Activated CD4-positive, alpha-beta T cell treated with anti-CD3 and anti-CD28 coated beads for 36 hours (primary cell): Measurements from ENCODE around the gene UBASH3A. TPM values are rescaled to one million over a fixed set of nuclear protein-coding genes. Genes with fewer than 3 reads are reported as not detected.

Source experiments
- ATAC-seq: fragments of 200-7000 bp; cut with Tn5 transposase; one replicate; pipeline ENCODE4 v1.10.0; 2021; ENCODE audit warnings: mild to moderate bottlenecking, moderate library complexity
- CTCF ChIA-PET: fragments of 350-600 bp; sonication (Branson Sonifier 250); formaldehyde crosslinking; loops from one replicate; lab custom pipeline; 2021; ENCODE audit warnings: antibody characterized with exemption; lab: Charles Lee
- POLR2A ChIA-PET: fragments of 350-600 bp; sonication (Branson Sonifier 250); formaldehyde crosslinking; loops from one replicate; lab custom pipeline; 2021; ENCODE audit warnings: antibody characterized with exemption, inconsistent platforms; lab: Charles Lee
- DNase-seq: peaks from one replicate; pipeline ENCODE4 v3.0.0-alpha.2; 2020
- H3K27ac Mint-ChIP-seq: one replicate; pipeline ENCODE4 v1.8.0; 2021; ENCODE audit warnings: mixed read lengths
- H3K27me3 Mint-ChIP-seq: one replicate; pipeline ENCODE4 v1.8.0; 2021; ENCODE audit warnings: mixed read lengths
- H3K36me3 Mint-ChIP-seq: one replicate; pipeline ENCODE4 v1.8.0; 2021; ENCODE audit warnings: low read depth, mixed read lengths
- H3K4me1 Mint-ChIP-seq: one replicate; pipeline ENCODE4 v1.8.0; 2021; ENCODE audit warnings: mixed read lengths
- H3K4me3 Mint-ChIP-seq: one replicate; pipeline ENCODE4 v1.8.0; 2021; ENCODE audit warnings: mild to moderate bottlenecking, moderate library complexity, mixed read lengths
- H3K9me3 Mint-ChIP-seq: one replicate; pipeline ENCODE4 v1.8.0; 2021; ENCODE audit warnings: low read depth, mixed read lengths
- intact Hi-C, 2 experiments: fragments of 100-400 bp; cut with DNase I in 1 of 2; cut with micrococcal nuclease in 1 of 2; formaldehyde crosslinking; loops; one replicate each; pipeline versions ENCODE4 v1.14.2 to v1.15.1; 2022 to 2024; cut with DNase I, micrococcal nuclease
- total RNA-seq, 2 experiments: library from RNA; stranded (reverse); gene quantifications; one replicate each; pipeline ENCODE4 v1.2.3, GENCODE V29; 2021

The UBASH3A gene
- 10 to 100 TPM; 37.3 to 39.0 TPM for total RNA-seq

GRCh38 chr21:42403611-42404231 lies at the start of gene UBASH3A:
TSS of gene UBASH3A (plus strand) at chr21:42403902. CDS start at chr21:42403946, 44 bp downstream.
- intact Hi-C loops, result loop anchor here (5.0 to 10.0 kb wide), 4 partner anchors 49 to 1324 kb away; partner anchors contain the start of gene MX2 (in 1 of the 2)
- ATAC-seq, result peak; percentile 21
- Mint-ChIP-seq H3K36me3 (peaks cover 77% of the 10 kb centered on the region), H3K27me3 (no peaks in the 10 kb centered on the region), H3K27ac (peak within 1 kb of the TSS; percentile 98), H3K4me3 (peak within 1 kb of the TSS; percentile 99), H3K9me3 (peaks cover 9% of the 10 kb centered on the region), H3K4me1 (peaks cover 62% of the 10 kb centered on the region)
- CTCF ChIA-PET, result interaction anchor here (0.5 to 7.7 kb wide), 14 partner anchors 8 to 414 kb away, joined by 3 to 56 read pairs (median 4); partner anchors contain the start of gene TMPRSS3
- POLR2A ChIA-PET, result interaction anchor here (0.7 to 4.0 kb wide), 6 partner anchors 10 to 124 kb away, joined by 4 to 19 read pairs (median 12); no protein-coding TSS in a partner anchor
- peak; percentile 66 for DNase-seq

- no peak for DNase-seq
- ChIA-PET CTCF (interaction anchor here (0.7 to 1.1 kb wide), 2 partner anchors 18 to 125 kb away, joined by 3 read pairs; no protein-coding TSS in a partner anchor), POLR2A (no interaction called here)
- Mint-ChIP-seq H3K4me1 (no peaks in the 10 kb centered on the region), H3K9me3 (peaks cover 16% of the 10 kb centered on the region), H3K27ac (no peak overlapping the region), H3K36me3 (no peaks in the 10 kb centered on the region), H3K27me3 (no peaks in the 10 kb centered on the region), H3K4me3 (no peak overlapping the region)
- ATAC-seq, result no peak
- intact Hi-C loops, result no loop called here
Measured at GRCh38 chr21:42356046-42356445, 47.7 kb upstream of the UBASH3A start.

- no peaks in the 10 kb centered on the region for H3K36me3 Mint-ChIP-seq
- no peak for DNase-seq
- peaks cover 16% of the 10 kb centered on the region for H3K9me3 Mint-ChIP-seq
- intact Hi-C loops, result no loop called here
- H3K27me3 Mint-ChIP-seq, result no peaks in the 10 kb centered on the region
- no peak overlapping the region for H3K4me3 Mint-ChIP-seq
- H3K4me1 Mint-ChIP-seq, result no peaks in the 10 kb centered on the region
- ChIA-PET CTCF (interaction anchor here (0.7 to 1.1 kb wide), 4 partner anchors 11 to 124 kb away, joined by 3 to 4 read pairs (median 3); no protein-coding TSS in a partner anchor), POLR2A (no interaction called here)
- no peak overlapping the region for H3K27ac Mint-ChIP-seq
- no peak for ATAC-seq
Measured at GRCh38 chr21:42356650-42357049, 47.1 kb upstream of the UBASH3A start.

GRCh38 chr21:42357307-42357706 lies 46.4 kb upstream of the UBASH3A start:
- DNase-seq, result no peak
- H3K27me3 Mint-ChIP-seq, result no peaks in the 10 kb centered on the region
- no peak overlapping the region for H3K27ac Mint-ChIP-seq
- H3K36me3 Mint-ChIP-seq, result no peaks in the 10 kb centered on the region
- H3K9me3 Mint-ChIP-seq, result peaks cover 16% of the 10 kb centered on the region
- no peak for ATAC-seq
- H3K4me1 Mint-ChIP-seq, result no peaks in the 10 kb centered on the region
- intact Hi-C loops, result no loop called here
- POLR2A ChIA-PET, result no interaction called here
- no peak overlapping the region for H3K4me3 Mint-ChIP-seq
- CTCF ChIA-PET, result interaction anchor here (0.7 to 1.1 kb wide), 3 partner anchors 10 to 212 kb away, joined by 3 to 4 read pairs (median 4); no protein-coding TSS in a partner anchor

GRCh38 chr21:42358261-42358660 lies 45.4 kb upstream of the UBASH3A start:
- no peak overlapping the region for H3K27ac Mint-ChIP-seq
- peaks cover 16% of the 10 kb centered on the region for H3K9me3 Mint-ChIP-seq
- no peaks in the 10 kb centered on the region for H3K4me1 Mint-ChIP-seq
- no peaks in the 10 kb centered on the region for H3K27me3 Mint-ChIP-seq
- ChIA-PET CTCF (no interaction called here), POLR2A (no interaction called here)
- no peak overlapping the region for H3K4me3 Mint-ChIP-seq
- H3K36me3 Mint-ChIP-seq, result no peaks in the 10 kb centered on the region
- no peak for ATAC-seq
- intact Hi-C loops, result no loop called here
- DNase-seq, result no peak

- intact Hi-C loops, result no loop called here
- peaks cover 13% of the 10 kb centered on the region for H3K9me3 Mint-ChIP-seq
Measured at GRCh38 chr21:42358937-42359336, 44.8 kb upstream of the UBASH3A start.

GRCh38 chr21:42360317-42360716 lies 43.4 kb upstream of the UBASH3A start:
- Mint-ChIP-seq H3K9me3 (peaks cover 6% of the 10 kb centered on the region), H3K27ac (no peak overlapping the region), H3K36me3 (no peaks in the 10 kb centered on the region), H3K4me1 (no peaks in the 10 kb centered on the region), H3K27me3 (no peaks in the 10 kb centered on the region), H3K4me3 (no peak overlapping the region)
- ATAC-seq (peak; percentile 54), DNase-seq (peak; percentile 62)
- intact Hi-C loops, result loop anchor here (1.0 kb wide), 1 partner anchor 90 kb away; no protein-coding TSS in a partner anchor
- ChIA-PET CTCF (interaction anchor here (1.0 to 1.6 kb wide), 7 partner anchors 14 to 176 kb away, joined by 3 to 9 read pairs (median 5); no protein-coding TSS in a partner anchor), POLR2A (no interaction called here)

More at GRCh38 chr21:42358937-42359336, 44.8 kb upstream of the UBASH3A start:
- no peaks in the 10 kb centered on the region for H3K4me1 Mint-ChIP-seq
- ATAC-seq, result no peak
- no peak for DNase-seq
- H3K27ac Mint-ChIP-seq, result no peak overlapping the region
- POLR2A ChIA-PET, result no interaction called here
- H3K4me3 Mint-ChIP-seq, result no peak overlapping the region
- CTCF ChIA-PET, result interaction anchor here (0.7 kb wide), 1 partner anchor 51 kb away, joined by 4 read pairs; no protein-coding TSS in a partner anchor
- H3K36me3 Mint-ChIP-seq, result no peaks in the 10 kb centered on the region
- H3K27me3 Mint-ChIP-seq, result no peaks in the 10 kb centered on the region

- no peak overlapping the region for H3K27ac Mint-ChIP-seq
- ChIA-PET POLR2A (no interaction called here), CTCF (interaction anchor here (0.8 to 1.7 kb wide), 11 partner anchors 13 to 175 kb away, joined by 3 to 9 read pairs (median 4); no protein-coding TSS in a partner anchor)
- ATAC-seq, result no peak
- peaks cover 6% of the 10 kb centered on the region for H3K9me3 Mint-ChIP-seq
- DNase-seq, result no peak
- no peaks in the 10 kb centered on the region for H3K4me1 Mint-ChIP-seq
- no peak overlapping the region for H3K4me3 Mint-ChIP-seq
- intact Hi-C loops, result no loop called here
- H3K36me3 Mint-ChIP-seq, result no peaks in the 10 kb centered on the region
- H3K27me3 Mint-ChIP-seq, result no peaks in the 10 kb centered on the region
Measured at GRCh38 chr21:42361286-42361685, 42.4 kb upstream of the UBASH3A start.

GRCh38 chr21:42362198-42362597 lies 41.5 kb upstream of the UBASH3A start:
- ChIA-PET POLR2A (interaction anchor here (0.6 kb wide), 1 partner anchor 10 kb away, joined by 3 read pairs; no protein-coding TSS in a partner anchor), CTCF (interaction anchor here (0.6 to 1.7 kb wide), 5 partner anchors 12 to 163 kb away, joined by 3 to 9 read pairs (median 3); no protein-coding TSS in a partner anchor)
- H3K36me3 Mint-ChIP-seq, result no peaks in the 10 kb centered on the region
- no peaks in the 10 kb centered on the region for H3K9me3 Mint-ChIP-seq
- H3K4me3 Mint-ChIP-seq, result no peak overlapping the region
- intact Hi-C loops, result no loop called here
- no peak overlapping the region for H3K27ac Mint-ChIP-seq
- no peak for DNase-seq
- H3K27me3 Mint-ChIP-seq, result no peaks in the 10 kb centered on the region
- ATAC-seq, result no peak
- no peaks in the 10 kb centered on the region for H3K4me1 Mint-ChIP-seq

GRCh38 chr21:42362700-42363099 lies 41.0 kb upstream of the UBASH3A start:
- ATAC-seq, result no peak
- Mint-ChIP-seq H3K27ac (no peak overlapping the region), H3K4me3 (no peak overlapping the region), H3K36me3 (no peaks in the 10 kb centered on the region), H3K4me1 (peaks cover 2% of the 10 kb centered on the region), H3K27me3 (no peaks in the 10 kb centered on the region), H3K9me3 (no peaks in the 10 kb centered on the region)
- DNase-seq, result no peak
- ChIA-PET CTCF (interaction anchor here (0.6 to 1.1 kb wide), 3 partner anchors 18 to 163 kb away, joined by 3 read pairs; no protein-coding TSS in a partner anchor), POLR2A (interaction anchor here (0.6 to 0.7 kb wide), 2 partner anchors 10 to 143 kb away, joined by 3 read pairs; no protein-coding TSS in a partner anchor)
- intact Hi-C loops, result no loop called here

- Mint-ChIP-seq H3K9me3 (no peaks in the 10 kb centered on the region), H3K27ac (no peak overlapping the region), H3K4me3 (no peak overlapping the region), H3K27me3 (no peaks in the 10 kb centered on the region), H3K36me3 (no peaks in the 10 kb centered on the region), H3K4me1 (peaks cover 7% of the 10 kb centered on the region)
- ATAC-seq, result no peak
- POLR2A ChIA-PET, result interaction anchor here (0.7 kb wide), 1 partner anchor 144 kb away, joined by 3 read pairs; no protein-coding TSS in a partner anchor
- CTCF ChIA-PET, result no interaction called here
- DNase-seq, result no peak
- intact Hi-C loops, result no loop called here
Measured at GRCh38 chr21:42363312-42363711, 40.4 kb upstream of the UBASH3A start.
